ENCODE measurements around the gene GLCE.

GLCE gene

DNA sequence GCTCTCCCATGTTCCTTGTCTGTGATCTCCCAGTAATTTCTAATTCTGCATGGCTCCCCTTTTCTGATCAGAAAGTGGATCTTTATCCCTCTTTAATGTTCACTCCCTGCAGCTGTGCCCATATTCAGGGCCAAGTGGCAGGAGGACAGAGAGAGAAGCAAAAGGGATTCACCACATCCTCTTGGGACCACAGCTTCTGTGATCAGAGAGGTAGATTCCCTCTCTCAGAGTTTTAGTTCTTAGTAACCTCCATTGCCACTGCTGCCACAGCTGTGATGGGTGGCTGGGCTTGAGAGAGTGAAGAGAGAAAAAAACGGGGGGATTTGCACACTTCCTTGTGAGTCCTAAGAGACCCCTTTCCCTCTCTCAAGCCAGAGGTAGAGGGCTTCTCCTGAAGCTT is 49.2 kb downstream of the GLCE start:
- DNase-seq = no peak

DNA sequence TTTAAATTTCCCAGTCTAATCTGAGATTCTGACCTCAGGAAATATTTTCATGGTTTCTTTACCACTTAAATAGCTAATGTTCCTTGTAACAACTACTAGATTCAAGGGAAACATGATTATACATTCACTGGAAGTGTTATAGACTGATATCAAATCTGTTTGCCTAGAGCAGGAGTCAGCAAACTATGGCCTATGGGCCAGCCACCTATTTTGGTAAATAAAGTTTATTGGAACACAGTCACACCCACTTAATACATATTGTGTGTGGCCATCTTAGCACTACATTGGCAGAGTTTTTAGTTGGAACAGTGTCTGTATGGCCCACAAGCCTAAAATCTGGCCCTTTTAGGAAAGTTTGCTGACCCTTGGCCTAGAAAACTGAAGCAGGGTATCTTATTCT is 50.1 kb downstream of the GLCE start:
- no peak for DNase-seq

DNA sequence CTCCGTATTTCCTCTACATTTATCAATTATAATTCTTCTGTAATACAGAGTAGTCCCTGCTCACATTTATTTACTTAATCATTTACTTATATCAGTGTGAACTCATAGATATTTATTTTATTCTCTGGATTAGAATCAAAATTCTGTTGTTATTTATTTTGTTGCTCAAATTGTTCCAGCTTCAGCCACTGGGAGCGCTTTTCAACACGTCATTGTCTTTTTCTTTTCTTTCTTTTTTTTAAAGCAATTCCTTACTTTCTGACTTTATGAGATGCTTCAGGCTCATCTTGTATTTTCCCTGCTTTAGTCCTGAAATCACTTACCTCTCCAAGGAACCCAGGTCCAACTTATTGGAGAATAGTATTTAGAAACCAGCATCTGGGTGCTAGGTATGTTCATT is 53.4 kb downstream of the GLCE start:
- DNase-seq = no peak

DNA sequence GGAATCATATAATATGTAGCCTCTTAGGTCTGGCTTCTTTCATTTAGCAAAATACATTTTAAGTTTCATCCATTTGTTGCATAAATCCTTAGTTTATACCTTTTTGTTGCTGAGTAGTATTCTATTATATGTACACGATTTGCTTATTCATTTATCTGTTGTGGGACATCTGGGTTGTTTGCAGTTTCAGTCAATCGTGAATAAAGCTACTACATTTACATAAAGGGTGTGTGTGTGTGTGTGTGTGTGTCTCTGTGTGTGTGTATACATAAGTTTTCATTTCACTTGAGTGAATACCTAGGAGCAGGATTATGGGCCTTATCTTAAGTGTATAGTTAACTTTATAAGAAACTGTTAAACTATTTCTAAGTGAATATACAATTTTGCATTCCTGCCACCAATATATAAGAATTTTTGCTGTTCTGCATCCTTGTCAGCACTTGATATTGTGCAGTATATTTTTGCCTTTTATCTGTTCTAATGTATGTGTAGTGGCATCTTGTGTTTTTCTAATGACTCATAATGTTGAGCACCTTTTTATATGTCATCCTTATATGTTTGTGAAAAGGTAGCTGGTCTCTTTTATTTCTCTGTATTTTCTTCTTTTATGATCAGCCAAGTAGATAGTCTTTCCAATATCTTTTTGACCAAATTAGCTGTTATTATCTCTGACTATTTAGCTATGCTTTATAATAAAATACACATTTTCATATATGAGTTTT is 55.0 kb downstream of the GLCE start:
- DNase-seq = no peak

DNA sequence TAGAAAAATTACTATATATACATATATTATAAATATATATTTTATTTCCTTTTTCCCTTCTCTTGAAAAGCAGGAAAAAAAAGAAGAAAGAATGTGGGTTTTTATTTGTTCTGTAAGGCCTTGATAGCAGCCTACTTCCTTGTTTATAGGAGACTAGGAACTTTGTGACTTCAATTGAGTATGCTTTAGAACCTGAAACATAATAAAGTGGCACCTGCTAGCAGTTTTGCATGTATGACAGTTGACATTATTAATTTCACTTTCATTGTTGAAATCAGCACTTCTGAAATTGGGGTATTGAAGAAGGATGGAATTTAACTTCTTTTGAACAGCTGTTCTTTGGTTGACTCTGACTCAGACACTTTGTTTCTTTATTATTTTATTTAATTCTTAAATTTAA is 56.9 kb downstream of the GLCE start:
- DNase-seq = no peak

DNA sequence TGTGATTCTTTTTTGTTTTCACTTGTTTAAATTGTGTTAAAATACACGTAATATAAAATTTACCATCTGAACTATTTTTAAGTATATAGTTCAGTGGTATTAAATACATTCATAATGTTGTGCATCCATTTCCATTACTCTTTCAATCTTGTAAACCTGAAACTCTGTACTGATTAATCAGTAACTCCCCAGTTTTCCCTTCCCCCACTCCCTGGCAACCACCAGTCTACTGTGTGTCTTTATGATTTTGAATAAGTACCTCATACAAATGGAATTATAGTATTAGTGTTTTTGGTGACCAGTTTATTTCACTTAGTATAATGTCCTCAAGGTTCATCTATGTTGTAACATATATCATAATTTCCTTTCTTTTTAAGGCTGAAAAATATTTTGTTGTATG is 59.3 kb downstream of the GLCE start:
- DNase-seq = no peak

DNA sequence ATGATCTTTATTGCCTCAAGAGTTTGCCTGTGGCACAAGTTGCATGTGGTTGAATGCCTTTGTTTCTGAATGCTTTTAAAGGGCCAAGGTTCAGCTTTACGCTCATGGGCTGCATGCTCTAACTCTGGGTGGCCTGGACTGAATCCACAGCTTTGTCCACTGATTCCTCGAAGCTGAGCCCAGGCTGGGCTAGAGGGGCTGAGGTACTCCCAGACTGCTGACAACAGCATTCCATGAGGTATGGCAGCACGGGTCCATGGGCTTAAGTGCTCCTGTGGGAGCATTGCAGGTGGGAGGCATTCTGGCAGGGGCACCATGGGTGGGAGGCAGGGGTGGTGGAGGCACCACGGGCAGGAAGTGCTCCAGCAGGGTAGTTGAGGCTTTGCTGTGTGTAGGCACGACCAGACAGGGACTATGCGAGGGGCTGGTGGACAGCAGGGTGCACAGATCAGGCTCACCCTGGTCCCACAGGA is 61.6 kb downstream of the GLCE start:
- DNase-seq = no peak

DNA sequence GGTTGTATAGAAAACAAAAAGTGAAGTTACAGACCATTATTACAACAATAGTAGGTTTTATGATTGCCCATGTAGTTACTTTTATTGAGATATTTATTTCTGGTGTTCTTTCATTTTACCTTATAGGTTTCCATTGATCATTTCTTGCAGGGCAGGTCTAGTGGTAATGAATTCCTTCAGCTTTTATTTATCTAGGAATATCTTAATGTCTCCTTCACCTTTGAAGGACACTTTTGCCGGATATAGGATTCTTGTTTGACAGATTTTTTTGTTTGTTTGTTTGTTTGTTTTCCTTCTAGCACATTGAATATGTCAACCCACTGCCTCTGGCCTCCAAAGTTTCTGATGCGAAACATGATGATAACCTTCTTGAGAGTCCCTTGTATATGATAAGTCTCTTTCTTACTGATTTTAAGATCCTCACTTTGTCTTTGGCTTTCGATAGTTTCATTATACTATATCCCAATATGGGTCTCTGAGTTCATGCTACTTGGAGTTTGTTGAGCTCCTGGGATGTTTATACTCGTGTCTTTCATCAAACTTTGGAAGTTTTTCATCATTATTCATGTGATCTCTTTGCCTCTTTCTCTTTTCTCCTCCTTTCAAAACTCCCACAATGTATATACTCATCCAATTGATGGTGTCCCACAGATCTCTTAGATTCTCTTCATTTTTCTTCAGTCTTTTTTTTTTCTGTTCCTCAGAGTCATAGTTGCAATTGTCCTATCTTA is 62.8 kb downstream of the GLCE start:
- DNase-seq = no peak

DNA sequence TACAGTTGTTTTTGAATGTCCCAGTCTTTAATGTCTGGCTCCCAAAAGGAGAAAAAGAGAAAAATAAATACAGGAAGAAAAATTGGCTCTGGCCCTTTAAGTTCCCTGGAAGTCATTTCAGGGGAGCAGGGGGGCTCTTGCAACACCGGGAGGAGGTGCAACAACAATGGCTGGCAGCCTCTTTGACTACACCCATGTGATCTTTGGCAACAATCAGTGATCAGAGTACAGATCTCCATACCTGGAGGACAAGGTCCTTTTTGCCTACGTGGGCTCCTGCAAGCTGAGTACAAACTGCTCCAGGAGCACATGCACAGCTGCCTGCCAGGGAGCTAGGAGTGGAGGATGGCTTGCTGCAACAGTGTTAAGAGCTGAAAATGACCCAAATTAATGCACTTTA is 63.9 kb downstream of the GLCE start:
- no peak for DNase-seq

DNA sequence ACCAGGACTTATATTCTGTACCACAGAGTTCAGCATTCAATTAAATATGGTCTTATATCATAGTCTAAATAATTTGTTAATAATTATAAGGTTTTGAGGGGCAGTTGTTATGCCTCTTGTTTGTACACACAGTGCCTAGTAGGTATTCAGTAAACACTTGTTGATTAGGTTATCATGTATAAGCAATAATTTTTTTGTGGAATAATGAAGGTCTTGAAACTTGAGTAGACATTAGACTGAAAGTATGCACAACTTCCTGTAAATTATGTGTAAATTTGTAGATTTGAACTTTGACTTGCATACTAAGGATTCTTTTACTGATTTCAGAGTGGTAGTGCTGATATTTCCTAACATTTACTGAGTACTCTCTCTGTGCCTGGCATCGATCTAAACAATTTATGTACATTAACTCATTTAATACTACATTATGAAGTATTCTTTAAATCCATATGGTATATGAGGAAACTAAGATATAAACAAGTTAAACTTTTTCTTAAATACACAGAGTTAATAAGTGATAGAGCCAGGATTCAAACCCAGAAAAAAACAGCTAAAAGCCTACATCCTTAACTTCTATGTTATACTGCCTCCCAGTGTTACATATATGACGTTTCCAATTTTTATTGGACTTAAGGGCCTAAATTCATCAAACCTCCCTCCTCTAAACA is 65.1 kb downstream of the GLCE start:
- DNase-seq = no peak

DNA sequence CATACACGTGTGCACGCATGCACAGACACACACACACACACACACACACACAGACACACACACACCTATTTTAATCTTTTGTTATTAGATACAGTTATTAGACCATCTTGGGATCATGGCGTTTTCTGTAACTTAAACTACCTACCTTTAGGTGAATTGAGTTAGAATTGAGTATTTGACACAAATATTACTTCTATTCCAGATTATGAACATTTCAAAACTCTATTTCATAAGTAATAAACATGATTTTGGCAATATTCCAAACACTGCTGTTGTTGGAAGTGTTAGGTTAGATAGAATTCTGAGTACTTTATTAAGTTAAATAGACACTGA is 65.6 kb downstream of the GLCE start:
- no peak for DNase-seq

DNA sequence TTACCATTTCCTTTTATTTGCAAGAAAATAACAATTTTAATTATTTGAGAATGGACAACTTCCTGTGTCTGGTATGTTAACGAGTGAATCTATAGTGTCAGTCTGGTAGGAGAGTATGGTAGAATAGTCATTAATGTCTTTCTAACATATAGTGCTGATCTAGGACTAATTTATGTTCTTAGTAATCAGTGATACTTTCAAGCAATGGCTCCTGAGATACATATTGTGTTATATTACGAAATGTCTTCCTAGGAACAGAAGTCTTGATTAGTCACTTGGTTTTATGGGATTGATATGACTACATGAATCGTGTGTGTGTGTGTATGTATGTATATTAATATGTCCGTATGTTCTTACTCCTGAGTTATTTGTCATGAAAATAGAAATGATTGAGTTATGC is 71.7 kb downstream of the GLCE start:
- DNase-seq = no peak

DNA sequence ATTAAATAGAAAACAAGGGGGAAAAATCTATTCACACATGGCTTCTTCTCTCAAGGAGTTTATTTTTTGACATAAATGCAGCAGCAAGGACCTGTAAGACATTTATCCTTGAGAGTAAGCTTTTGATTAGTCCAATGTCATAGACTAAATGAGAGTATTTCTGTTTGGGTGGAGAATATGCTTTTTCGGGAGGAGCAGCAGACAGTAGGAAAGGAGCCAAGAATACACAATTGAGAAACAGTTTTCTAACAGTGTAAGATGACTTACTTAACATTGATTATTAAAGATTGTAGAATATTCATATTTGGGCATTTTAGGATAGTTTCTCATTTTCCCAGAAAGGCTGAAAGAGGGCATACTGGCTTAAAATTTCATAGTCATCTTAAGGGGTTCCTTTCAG is 72.3 kb downstream of the GLCE start:
- no peak for DNase-seq

DNA sequence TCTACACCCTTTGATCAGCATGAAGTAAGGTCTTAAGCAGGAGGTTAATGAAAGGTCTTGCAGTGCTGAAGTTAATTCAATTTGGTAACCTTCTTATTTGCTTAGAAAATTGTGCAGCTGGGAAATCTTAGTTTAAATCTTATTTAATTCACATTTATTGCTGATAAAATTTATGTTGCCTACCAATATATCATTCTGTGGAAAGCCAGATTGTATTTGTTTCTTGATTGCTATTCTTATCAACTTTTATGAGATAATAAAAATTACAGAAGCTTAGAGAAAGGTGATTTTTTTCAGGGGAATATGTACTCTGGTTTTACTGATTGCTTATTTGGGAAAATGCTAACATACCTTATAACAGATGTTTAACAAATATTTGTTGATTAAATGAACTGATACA is 74.2 kb downstream of the GLCE start:
- DNase-seq = no peak

DNA sequence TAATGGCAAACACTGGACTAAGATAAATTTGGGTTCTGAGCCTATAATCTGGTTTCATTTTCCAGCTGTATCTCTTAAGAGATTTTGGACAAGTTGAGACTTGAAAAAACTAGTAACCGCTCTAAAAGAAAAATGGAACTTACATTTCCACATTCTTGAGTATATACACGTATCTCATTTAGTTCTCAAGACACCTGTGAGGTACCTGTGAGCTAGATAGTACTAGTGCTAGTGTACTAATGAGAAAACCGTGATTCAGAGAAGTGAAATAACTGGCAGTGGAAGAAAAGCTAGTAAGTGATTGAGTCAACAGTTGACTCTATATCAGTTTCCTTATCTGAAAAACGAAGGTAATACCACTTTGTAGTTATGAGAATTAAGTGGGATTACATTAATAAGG is 76.1 kb downstream of the GLCE start:
- no peak for DNase-seq

DNA sequence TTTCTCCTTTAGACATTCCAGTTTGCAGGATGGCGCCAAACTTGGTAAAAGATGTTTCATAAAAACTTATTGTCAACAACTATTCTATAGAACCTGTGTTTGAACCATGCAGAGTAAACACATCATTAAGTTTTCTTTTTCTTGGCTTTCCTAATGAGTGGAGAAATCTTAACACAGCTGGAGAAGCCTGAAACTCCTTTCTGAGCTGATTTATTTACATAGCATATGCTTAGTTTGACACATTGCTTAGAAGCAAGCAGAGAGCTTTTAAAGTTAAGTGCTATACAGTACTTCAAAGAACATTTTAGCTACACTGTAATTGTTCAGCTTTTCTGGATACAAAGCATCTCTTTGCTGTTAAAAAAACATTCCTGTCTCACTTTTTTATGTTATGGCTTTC is 77.3 kb downstream of the GLCE start:
- no peak for DNase-seq

DNA sequence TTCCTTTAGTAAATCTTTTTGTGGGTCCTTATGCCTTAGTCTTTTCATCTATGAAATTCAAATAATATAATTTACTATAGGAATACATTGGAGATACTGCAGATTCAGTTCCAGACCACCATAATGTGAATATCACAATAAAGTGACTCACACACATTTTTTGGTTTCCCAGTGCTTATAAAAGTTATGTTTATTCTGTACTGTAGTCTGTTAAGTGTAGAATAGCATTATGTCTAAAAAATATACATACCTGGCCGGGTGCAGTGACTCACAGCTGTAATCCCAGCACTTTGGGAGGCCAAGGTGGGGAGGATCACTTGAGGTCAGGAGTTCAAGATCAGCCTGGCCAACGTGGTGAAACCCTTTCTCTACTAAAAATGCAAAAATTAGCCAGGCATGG is 84.4 kb downstream of the GLCE start:
- no peak for DNase-seq

DNA sequence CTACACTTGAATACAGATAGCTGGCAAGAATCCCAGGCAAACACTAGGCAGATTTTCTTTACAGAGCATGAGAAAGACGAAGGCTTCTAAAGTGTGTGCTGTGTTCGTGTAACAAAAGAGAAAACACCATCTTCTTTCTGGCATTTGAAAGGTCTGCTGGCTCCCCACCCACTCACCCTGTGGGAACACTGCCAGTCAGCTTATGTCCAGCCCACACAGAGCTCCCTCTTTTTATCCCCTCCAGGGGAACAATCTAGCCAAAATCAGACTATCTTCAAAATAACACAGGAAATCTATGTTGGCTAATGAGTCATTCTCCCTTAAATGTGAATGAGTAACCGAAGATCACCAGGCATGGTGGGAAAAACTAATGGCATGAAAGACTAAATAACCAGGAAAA is 92.7 kb downstream of the GLCE start:
- no peak for DNase-seq

DNA sequence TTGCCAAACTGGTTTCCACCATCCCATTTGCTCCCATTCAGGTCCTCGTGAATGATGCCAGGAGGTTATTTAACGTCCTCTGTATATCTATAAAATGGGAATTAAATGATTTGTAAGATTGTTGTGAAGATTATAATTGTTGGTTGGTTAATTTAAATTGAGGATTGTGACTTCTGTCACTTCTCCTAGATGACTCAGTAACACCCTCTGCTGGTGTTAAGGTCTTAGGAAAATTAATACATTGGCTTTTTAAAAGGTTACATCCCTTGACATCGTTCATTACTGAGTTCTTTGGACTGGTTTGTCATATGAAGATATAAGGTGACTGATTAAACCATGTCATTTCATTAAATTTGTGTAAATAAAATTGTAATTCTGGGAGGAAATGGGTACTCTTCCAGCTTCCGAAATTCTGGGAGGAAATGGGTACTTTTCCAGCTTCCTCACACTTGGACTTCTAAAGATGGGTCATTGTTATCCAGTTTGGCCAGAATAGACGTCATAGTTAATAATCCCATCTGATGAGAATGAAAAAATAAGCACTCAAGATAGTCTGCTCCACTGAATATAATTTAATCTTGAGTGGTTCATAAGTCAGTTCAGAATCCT is 105.0 kb downstream of the GLCE start:
- no peak for DNase-seq

DNA sequence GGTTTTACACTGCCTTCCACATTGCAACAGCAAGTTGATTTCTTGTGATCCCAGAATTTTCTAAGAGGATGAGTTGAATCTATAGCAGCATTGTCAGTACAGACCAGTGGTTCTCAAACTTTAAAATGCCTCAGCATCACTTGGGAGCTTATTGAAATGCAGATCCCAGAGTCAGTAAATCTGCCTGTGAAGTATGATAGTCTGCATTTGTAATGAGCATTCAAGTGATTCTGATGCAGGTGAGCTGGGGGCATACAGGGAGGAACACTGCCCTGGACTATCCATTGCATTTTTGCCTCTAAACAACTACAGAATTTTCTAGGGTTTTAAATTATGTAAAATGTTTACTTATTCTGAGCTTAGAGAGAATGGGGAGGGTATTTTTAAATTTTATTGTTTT is 110.8 kb downstream of the GLCE start:
- no peak for DNase-seq

DNA sequence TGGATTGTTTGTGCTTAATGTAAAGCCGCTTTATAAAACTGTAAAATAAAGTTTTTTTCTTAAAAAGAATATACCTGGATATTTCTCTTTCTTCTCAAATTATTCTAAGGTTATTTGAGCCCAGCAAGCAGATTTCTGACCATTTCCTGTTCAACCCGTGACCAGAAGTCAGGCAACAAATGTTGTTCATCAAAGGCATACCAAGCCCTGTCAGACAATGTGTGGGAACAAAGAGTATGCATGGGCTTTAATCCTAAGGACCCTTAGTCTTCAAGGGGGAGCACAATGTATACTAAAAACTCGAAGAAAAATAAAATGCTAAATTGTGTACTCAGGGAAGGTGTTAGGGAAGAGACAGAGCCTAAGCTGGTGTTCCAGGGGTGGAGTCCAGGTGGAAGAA is 111.7 kb downstream of the GLCE start:
- no peak for DNase-seq

DNA sequence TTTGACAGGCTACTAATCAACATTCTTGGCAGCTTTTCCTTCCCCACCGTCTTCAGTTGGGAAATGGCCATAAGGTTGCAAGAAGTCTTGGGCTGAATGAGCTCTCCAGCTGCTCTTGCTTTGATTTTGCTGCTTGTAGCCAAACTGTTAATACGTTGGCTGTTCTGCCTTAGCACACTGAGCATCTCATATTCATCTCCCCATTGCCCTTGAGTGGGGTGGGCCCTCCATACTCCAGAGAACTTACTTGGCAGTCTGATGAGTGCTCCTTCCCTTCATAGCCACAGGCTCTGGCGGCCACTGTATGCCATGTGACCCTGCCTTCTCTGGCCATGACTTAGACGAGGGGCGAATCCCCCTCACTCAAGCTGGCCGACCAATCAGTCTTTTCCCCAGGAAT is 112.5 kb downstream of the GLCE start:
- DNase-seq = no peak

DNA sequence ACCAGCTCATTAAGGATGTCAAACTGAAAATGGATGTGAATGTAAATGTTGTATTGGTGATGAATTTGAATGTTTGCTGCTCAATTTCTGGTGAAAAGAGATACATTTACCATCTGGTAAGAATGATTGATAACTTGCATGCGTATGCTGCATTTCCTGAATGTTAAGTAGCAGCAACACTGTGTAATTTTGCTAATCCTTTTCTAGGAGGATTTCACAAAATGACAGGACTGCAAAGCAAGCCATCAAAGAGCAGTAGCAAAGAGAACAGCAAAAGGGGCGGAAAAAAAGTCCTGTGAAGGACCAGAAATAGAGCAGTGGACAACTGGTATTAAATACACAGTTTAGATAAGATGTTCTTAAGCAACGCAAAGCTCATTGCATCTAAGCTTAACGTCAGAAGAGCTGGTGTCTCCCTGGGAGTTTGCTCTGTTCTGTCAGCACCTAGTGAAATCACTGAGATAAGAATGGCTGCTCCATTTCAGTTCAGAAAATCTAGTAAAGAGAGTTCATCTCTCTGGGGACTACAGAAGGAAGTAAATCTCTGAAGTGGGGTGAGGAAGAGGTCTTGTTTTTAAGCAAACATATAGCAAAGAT is 114.7 kb downstream of the GLCE start:
- DNase-seq = no peak
